RWPE2 (cell line): ENCODE data around the gene TMED6.

ENCODE experiments used
- ATAC-seq: fragments of 200-7000 bp; cut with Tn5 transposase; 3 replicates; pipeline ENCODE4 v1.9.1; 2021; ENCODE audit warnings: low read depth
- DNase-seq: peaks from one replicate; pipeline ENCODE4 v3.0.0-alpha.2; 2020; ENCODE audit warnings: low spot score
- H3K27ac ChIP-seq: fragments of 450-650 bp; 2 replicates; pipeline ENCODE4 v1.5.1; 2017; ENCODE audit warnings: mild to moderate bottlenecking; ENCODE audit not compliant: poor library complexity, severe bottlenecking
- H3K27me3 ChIP-seq: fragments of 250-450 bp; sonication (Bioruptor Pico); 2 replicates; pipeline ENCODE4 v1.5.1; 2021; ENCODE audit warnings: mild to moderate bottlenecking, moderate library complexity; ENCODE audit not compliant: insufficient read depth, poor library complexity, severe bottlenecking
- H3K36me3 ChIP-seq: fragments of 250-450 bp; sonication (Bioruptor Pico); 2 replicates; pipeline ENCODE4 v1.5.1; 2020; ENCODE audit warnings: low read depth, mild to moderate bottlenecking, moderate library complexity
- H3K4me1 ChIP-seq: fragments of 250-450 bp; sonication (Bioruptor Pico); 2 replicates; pipeline ENCODE4 v1.5.1; 2021; ENCODE audit warnings: mild to moderate bottlenecking, moderate library complexity; ENCODE audit not compliant: insufficient read depth, poor library complexity, severe bottlenecking
- H3K4me3 ChIP-seq: fragments of 250-450 bp; sonication (Bioruptor Pico); 2 replicates; pipeline ENCODE4 v1.5.1; 2021; ENCODE audit warnings: mild to moderate bottlenecking, moderate library complexity; ENCODE audit not compliant: severe bottlenecking
- H3K9me3 ChIP-seq: fragments of 250-450 bp; sonication (Bioruptor Pico); 2 replicates; pipeline ENCODE4 v1.5.1; 2021; ENCODE audit warnings: mild to moderate bottlenecking, moderate library complexity; ENCODE audit not compliant: severe bottlenecking
- CTCF ChIP-seq: fragments of 450-650 bp; IDR thresholded peaks from one replicate; pipeline ENCODE4 v1.5.1; 2017; ENCODE audit warnings: mild to moderate bottlenecking, moderate library complexity; ENCODE audit not compliant: poor library complexity, severe bottlenecking

TMED6 gene

GRCh38 chr16:69348222-69348621 is 3.4 kb downstream of the TMED6 start:
- H3K4me3 ChIP-seq: no peak overlapping the region
- ATAC-seq: no peak
- TF ChIP-seq CTCF: no peak

GRCh38 chr16:69346683-69347082 is 4.9 kb downstream of the TMED6 start:
- Histone ChIP-seq H3K27ac (no peak overlapping the region), H3K36me3 (peaks cover 26% of the 10 kb centered on the region), H3K27me3 (no peaks in the 10 kb centered on the region), H3K4me1 (no peaks in the 10 kb centered on the region), H3K4me3 (no peak overlapping the region), H3K9me3 (no peaks in the 10 kb centered on the region)
- DNase-seq (no peak), ATAC-seq (0 out of 3 replicates have a peak, but pooled peaks have one; percentile 17)
- no peak for TF ChIP-seq CTCF

More at GRCh38 chr16:69348222-69348621, 3.4 kb downstream of the TMED6 start:
- Histone ChIP-seq H3K27ac (no peak overlapping the region), H3K9me3 (no peaks in the 10 kb centered on the region), H3K36me3 (peaks cover 10% of the 10 kb centered on the region), H3K4me1 (no peaks in the 10 kb centered on the region), H3K27me3 (no peaks in the 10 kb centered on the region)
- DNase-seq: no peak

- peaks cover 4% of the 10 kb centered on the region for H3K4me1 ChIP-seq
- no peak for TF ChIP-seq CTCF
- DNase-seq (no peak), ATAC-seq (no peak)
- peaks cover 33% of the 10 kb centered on the region for H3K36me3 ChIP-seq
- H3K4me3 ChIP-seq: no peak overlapping the region
- no peak overlapping the region for H3K27ac ChIP-seq
- no peaks in the 10 kb centered on the region for H3K27me3 ChIP-seq
- no peaks in the 10 kb centered on the region for H3K9me3 ChIP-seq
These were observed 5.7 kb downstream of the TMED6 start for GRCh38 chr16:69345923-69346322.

- H3K4me1 ChIP-seq: peaks cover 8% of the 10 kb centered on the region
- H3K4me3 ChIP-seq: no peak overlapping the region
- no peak for TF ChIP-seq CTCF
- H3K27me3 ChIP-seq: no peaks in the 10 kb centered on the region
- no peaks in the 10 kb centered on the region for H3K9me3 ChIP-seq
- ATAC-seq (no peak), DNase-seq (no peak)
- peaks cover 38% of the 10 kb centered on the region for H3K36me3 ChIP-seq
- H3K27ac ChIP-seq: no peak overlapping the region
These were observed 7.4 kb downstream of the TMED6 start for GRCh38 chr16:69344171-69344570.

GRCh38 chr16:69340095-69340644 is 11.4 kb downstream of the TMED6 start:
- H3K4me3 ChIP-seq: peak overlapping the region; percentile 62
- H3K36me3 ChIP-seq: peaks cover 56% of the 10 kb centered on the region
- no peaks in the 10 kb centered on the region for H3K27me3 ChIP-seq
- ATAC-seq: no peak
- no peak for TF ChIP-seq CTCF
- H3K4me1 ChIP-seq: peaks cover 14% of the 10 kb centered on the region
- no peaks in the 10 kb centered on the region for H3K9me3 ChIP-seq
- H3K27ac ChIP-seq: peak overlapping the region; percentile 52
- no peak for DNase-seq
